ENCODE results near the gene KCNN1.

- peak; percentile 54 to 72 for TF ChIP-seq POLR2A (IDR thresholded peaks at IDR 0.05)
- TF ChIP-seq, protein P1, sequence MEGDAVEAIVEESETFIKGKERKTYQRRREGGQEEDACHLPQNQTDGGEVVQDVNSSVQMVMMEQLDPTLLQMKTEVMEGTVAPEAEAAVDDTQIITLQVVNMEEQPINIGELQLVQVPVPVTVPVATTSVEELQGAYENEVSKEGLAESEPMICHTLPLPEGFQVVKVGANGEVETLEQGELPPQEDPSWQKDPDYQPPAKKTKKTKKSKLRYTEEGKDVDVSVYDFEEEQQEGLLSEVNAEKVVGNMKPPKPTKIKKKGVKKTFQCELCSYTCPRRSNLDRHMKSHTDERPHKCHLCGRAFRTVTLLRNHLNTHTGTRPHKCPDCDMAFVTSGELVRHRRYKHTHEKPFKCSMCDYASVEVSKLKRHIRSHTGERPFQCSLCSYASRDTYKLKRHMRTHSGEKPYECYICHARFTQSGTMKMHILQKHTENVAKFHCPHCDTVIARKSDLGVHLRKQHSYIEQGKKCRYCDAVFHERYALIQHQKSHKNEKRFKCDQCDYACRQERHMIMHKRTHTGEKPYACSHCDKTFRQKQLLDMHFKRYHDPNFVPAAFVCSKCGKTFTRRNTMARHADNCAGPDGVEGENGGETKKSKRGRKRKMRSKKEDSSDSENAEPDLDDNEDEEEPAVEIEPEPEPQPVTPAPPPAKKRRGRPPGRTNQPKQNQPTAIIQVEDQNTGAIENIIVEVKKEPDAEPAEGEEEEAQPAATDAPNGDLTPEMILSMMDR (IDR thresholded peaks at IDR 0.05 in 4 of 5, conservative IDR thresholded peaks at IDR 0.05 in 1 of 5), result peak in 1 of 5 experiments; percentile 39
Measured at GRCh38 chr19:18017275-18018083, 50.6 kb downstream of the KCNN1 start.
